ENCODE results near the gene MAGEA9B. TPM values are rescaled to one million over a fixed set of nuclear protein-coding genes. Genes with fewer than 3 reads are reported as not detected.
"Not testable (repeated sequence)": the region's sequence is repeated elsewhere in the genome, so short reads cannot be mapped to it uniquely, and the experiment has no call there.

MAGEA9B gene
- total RNA-seq, 1 donor = not detected

DNA sequence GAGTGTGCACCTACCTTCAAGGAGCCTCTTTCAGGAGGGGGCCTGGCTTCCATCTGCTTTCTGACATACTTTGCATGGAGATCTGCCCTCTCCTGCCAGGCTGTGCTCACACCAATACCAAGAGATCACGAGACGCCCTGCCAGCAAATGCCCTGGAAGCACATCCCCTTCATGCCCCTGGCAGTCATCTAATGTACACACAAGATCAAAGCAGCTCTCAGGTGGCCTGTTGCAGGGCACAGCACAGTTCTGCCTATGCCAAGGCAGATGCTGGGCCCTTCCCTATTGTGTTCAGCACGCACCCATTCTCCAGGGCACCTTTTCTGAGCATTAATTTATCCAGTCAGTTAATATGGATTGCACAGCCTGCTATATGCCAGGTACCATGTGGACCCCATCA, 54.4 kb downstream of the MAGEA9B start:
- not testable (repeated sequence) for H3K27me3 ChIP-seq (ENCODE audit: insufficient read depth, low read length); H3K4me3 ChIP-seq (ENCODE audit: low read length); H3K9me3 ChIP-seq (ENCODE audit: low read depth, low read length); H3K4me1 ChIP-seq (ENCODE audit: insufficient read depth, low read length)

Other genes starting within 250 kb of the MAGEA9B start
- gene IDS, start 82.2 kb downstream of the MAGEA9B start, total RNA-seq = 89.9 TPM
- 15.8 TPM for gene EOLA1, start 46.4 kb downstream of the MAGEA9B start, total RNA-seq
- gene HSFX3, start 37.5 kb downstream of the MAGEA9B start, total RNA-seq = not detected
- gene HSFX2, start 7.9 kb upstream of the MAGEA9B start, total RNA-seq = 0.21 TPM
- gene TMEM185A, start 44.3 kb upstream of the MAGEA9B start, total RNA-seq = 5.5 TPM
- gene MAGEA11, start 124.6 kb upstream of the MAGEA9B start, total RNA-seq = not detected
- gene HSFX1, start 186.6 kb upstream of the MAGEA9B start, total RNA-seq = not detected
- gene MAGEA9, start 194.5 kb upstream of the MAGEA9B start, total RNA-seq = not detected

Data from mononuclear cell (primary cell).